Neuronal stem cell (in vitro differentiated cells): ENCODE measurements around the gene DEFB119.
"Not testable (repeated sequence)": the region's sequence is repeated elsewhere in the genome, so short reads cannot be mapped to it uniquely, and the experiment has no call there.

ENCODE experiments used
- DNase-seq: peaks from one replicate; pipeline ENCODE4 v3.0.0-alpha.2; 2013; ENCODE audit warnings: low spot score
- H2AFZ ChIP-seq: one replicate; pipeline ENCODE4 v1.6.1; 2013; ENCODE audit warnings: mild to moderate bottlenecking, low read length, inconsistent platforms
- H2AK5ac ChIP-seq: 2 replicates; pipeline ENCODE4 v1.6.1; 2013; ENCODE audit warnings: low read depth, mild to moderate bottlenecking, inconsistent platforms, low read length, moderate library complexity, mixed read lengths
- H2BK120ac ChIP-seq: 2 replicates; pipeline ENCODE4 v1.6.1; 2013; ENCODE audit warnings: low read depth, mild to moderate bottlenecking, inconsistent platforms, low read length, moderate library complexity, mixed read lengths
- H2BK12ac ChIP-seq: one replicate; pipeline ENCODE4 v1.6.1; 2013; ENCODE audit warnings: low read length, inconsistent platforms
- H2BK15ac ChIP-seq: 2 replicates; pipeline ENCODE4 v1.6.1; 2013; ENCODE audit warnings: mild to moderate bottlenecking, low read length, inconsistent platforms, mixed read lengths
- H2BK5ac ChIP-seq: one replicate; pipeline ENCODE4 v1.6.1; 2013; ENCODE audit warnings: inconsistent platforms, mild to moderate bottlenecking, low read length, moderate library complexity
- H3K14ac ChIP-seq: one replicate; pipeline ENCODE4 v1.6.1; 2013; ENCODE audit warnings: low read length, inconsistent platforms
- H3K18ac ChIP-seq: 2 replicates; pipeline ENCODE4 v1.6.1; 2013; ENCODE audit warnings: low read length, inconsistent platforms
- H3K23ac ChIP-seq: 2 replicates; pipeline ENCODE4 v1.6.1; 2013; ENCODE audit warnings: low read depth, mild to moderate bottlenecking, mixed read lengths, low read length, inconsistent platforms; ENCODE audit not compliant: poor library complexity
- H3K27ac ChIP-seq: replicated peaks from 3 replicates; pipeline ENCODE4 v1.5.1; 2013; ENCODE audit warnings: low read length, inconsistent platforms
- H3K27me3 ChIP-seq, 3 experiments: 2 replicates each; pipeline ENCODE4 v1.6.1; 2013; ENCODE audit warnings: low read length in 3 of 3, mild to moderate bottlenecking in 2 of 3, inconsistent platforms in 1 of 3, low read depth in 1 of 3, mixed read lengths in 1 of 3, moderate library complexity in 1 of 3; ENCODE audit not compliant: control insufficient read depth in 3 of 3, insufficient read depth in 3 of 3
- H3K36me3 ChIP-seq, 2 donors: replicated peaks in 1 of 2; 2 replicates each; pipeline ENCODE4 v1.6.1; 2013; ENCODE audit warnings: low read length in 2 of 2; ENCODE audit not compliant: control insufficient read depth in 2 of 2, insufficient read depth in 2 of 2
- H3K4ac ChIP-seq: 2 replicates; pipeline ENCODE4 v1.6.1; 2013; ENCODE audit warnings: inconsistent platforms, mild to moderate bottlenecking, low read length, moderate library complexity
- H3K4me1 ChIP-seq, 2 donors: 1 replicate in 1 of 2; 2 replicates in 1 of 2; pipeline ENCODE4 v1.6.1; 2013; ENCODE audit warnings: low read length in 2 of 2, low read depth in 1 of 2; ENCODE audit not compliant: control insufficient read depth in 2 of 2, insufficient read depth in 1 of 2
- H3K4me2 ChIP-seq: one replicate; pipeline ENCODE4 v1.6.1; 2013; ENCODE audit warnings: mild to moderate bottlenecking, low read length, inconsistent platforms; ENCODE audit not compliant: insufficient read depth, poor library complexity, severe bottlenecking
- H3K4me3 ChIP-seq, 2 donors: 2 replicates each; pipeline ENCODE4 v1.5.1; 2013; ENCODE audit warnings: low read length in 2 of 2, mild to moderate bottlenecking in 2 of 2, inconsistent platforms in 1 of 2, moderate library complexity in 1 of 2
- H3K79me1 ChIP-seq: one replicate; pipeline ENCODE4 v1.6.1; 2013; ENCODE audit warnings: low read depth, mild to moderate bottlenecking, inconsistent platforms, low read length, moderate library complexity
- H3K9ac ChIP-seq: one replicate; pipeline ENCODE4 v1.6.1; 2013; ENCODE audit warnings: mild to moderate bottlenecking, low read depth, low read length, inconsistent platforms; ENCODE audit not compliant: poor library complexity
- H3K9me3 ChIP-seq, 2 donors: replicated peaks in 1 of 2; 2 replicates each; pipeline versions ENCODE3 to v1.6.1; 2013; ENCODE audit warnings: low read length in 2 of 2, mild to moderate bottlenecking in 2 of 2, inconsistent platforms in 1 of 2, low read depth in 1 of 2, mixed read lengths in 1 of 2, moderate library complexity in 1 of 2; ENCODE audit not compliant: control insufficient read depth in 2 of 2, insufficient read depth in 1 of 2
- H4K8ac ChIP-seq: one replicate; pipeline ENCODE4 v1.6.1; 2013; ENCODE audit warnings: low read depth, mild to moderate bottlenecking, inconsistent platforms, low read length, moderate library complexity
- H4K91ac ChIP-seq: one replicate; pipeline ENCODE4 v1.6.1; 2013; ENCODE audit warnings: low read length, low read depth, mild to moderate bottlenecking, inconsistent platforms; ENCODE audit not compliant: poor library complexity
- WGBS, 2 donors: extraction: QIAGEN DNeasy Blood & Tissue Kit; methylation state at CpG; one replicate each; pipeline ENCODE4 v1.1.7; 2013; ENCODE audit warnings: missing lambda C conversion rate in 2 of 2, mixed read lengths in 1 of 2; ENCODE audit not compliant: insufficient read length in 2 of 2, insufficient replicate concordance in 1 of 2; ENCODE audit errors: extremely low coverage in 2 of 2; 5-methylcytosine and 5-hydroxymethylcytosine counted together

Gene DEFB119

DNA sequence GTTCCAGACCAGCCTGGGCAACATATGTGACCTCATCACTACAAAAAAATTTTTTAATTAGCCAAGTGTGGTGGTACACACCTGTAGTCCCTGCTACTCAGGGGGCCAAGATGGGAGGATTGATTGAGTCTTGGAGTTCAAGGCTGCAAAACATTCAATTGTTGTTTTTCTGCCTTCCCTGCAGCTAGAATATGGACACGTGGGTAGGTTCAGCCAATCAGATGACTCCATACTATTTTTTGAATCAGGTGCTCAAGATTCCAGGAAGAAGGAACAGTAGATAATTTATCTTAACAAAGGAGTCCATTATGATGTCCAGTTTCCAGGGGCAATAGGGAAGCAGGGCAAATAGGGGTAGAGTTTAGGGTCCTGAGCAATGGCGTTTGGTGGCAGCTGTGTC lies 2.4 kb upstream of the DEFB119 start:
- Histone ChIP-seq H3K79me1 (no peaks in the 10 kb centered on the region), H3K4me1 (no peaks in the 10 kb centered on the region), H2AFZ (no peak overlapping the region), H3K27me3 (peaks cover 0 to 4% (median 0%) of the 10 kb centered on the region in 3 experiments), H3K18ac (no peak overlapping the region), H2AK5ac (no peak overlapping the region), H2BK12ac (no peak overlapping the region), H3K9me3 (peaks cover 0 to 33% of the 10 kb centered on the region in 2 donors), H4K91ac (no peak overlapping the region), H3K4me2 (no peak overlapping the region), H3K36me3 (no peaks in the 10 kb centered on the region), H3K9ac (no peak overlapping the region), H2BK15ac (no peak overlapping the region), H3K4me3 (no peak overlapping the region), H3K23ac (no peak overlapping the region), H3K14ac (no peak overlapping the region), H2BK120ac (no peak overlapping the region), H3K27ac (no peak overlapping the region), H4K8ac (no peak overlapping the region), H3K4ac (no peak overlapping the region), H2BK5ac (no peak overlapping the region)
- no CpG with 5 or more reads among the region's 2 CpGs for WGBS, 2 donors
- DNase-seq, result no peak

DNA sequence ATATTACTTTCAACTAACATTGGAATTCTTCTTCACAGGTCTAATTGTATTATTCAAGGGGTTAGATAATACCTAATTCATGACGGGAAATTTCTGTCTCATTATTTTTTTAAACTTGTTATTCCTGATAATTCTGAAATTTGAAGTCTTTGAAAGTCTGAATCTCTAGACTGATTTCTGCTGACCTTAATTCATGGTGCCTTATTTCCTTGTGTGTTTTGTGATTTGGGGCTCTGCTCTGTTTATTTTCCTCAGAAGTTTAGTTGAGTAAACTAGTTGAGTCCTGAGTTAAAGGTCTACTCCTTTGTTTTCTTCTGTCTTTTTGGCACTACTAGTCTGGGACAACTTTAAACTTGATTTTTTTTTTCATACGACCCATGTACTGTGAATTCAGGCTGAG lies 16.0 kb downstream of the DEFB119 start:
- no CpG with 5 or more reads among the region's 2 CpGs for WGBS, 2 donors
- H3K14ac ChIP-seq, result no peak overlapping the region
- H2BK120ac ChIP-seq, result no peak overlapping the region
- no peak overlapping the region for H3K23ac ChIP-seq
- H3K18ac ChIP-seq, result no peak overlapping the region
- no peak overlapping the region for H2AK5ac ChIP-seq
- no peak overlapping the region for H2BK12ac ChIP-seq
- H3K4me1 ChIP-seq, result no peaks in the 10 kb centered on the region
- no peaks in the 10 kb centered on the region for H3K36me3 ChIP-seq
- H3K79me1 ChIP-seq, result no peaks in the 10 kb centered on the region
- no peak overlapping the region for H3K9ac ChIP-seq
- no peak overlapping the region for H3K4ac ChIP-seq
- no peak overlapping the region for H4K8ac ChIP-seq
- H3K4me3 ChIP-seq, result no peak overlapping the region
- peaks cover 0 to 21% of the 10 kb centered on the region in 2 donors for H3K9me3 ChIP-seq
- no peak overlapping the region for H2AFZ ChIP-seq
- H4K91ac ChIP-seq, result no peak overlapping the region
- no peak for DNase-seq
- no peak overlapping the region for H2BK15ac ChIP-seq
- peaks cover 0 to 20% (median 0%) of the 10 kb centered on the region in 3 experiments for H3K27me3 ChIP-seq
- no peak overlapping the region for H3K4me2 ChIP-seq
- no peak overlapping the region for H3K27ac ChIP-seq
- no peak overlapping the region for H2BK5ac ChIP-seq

DNA sequence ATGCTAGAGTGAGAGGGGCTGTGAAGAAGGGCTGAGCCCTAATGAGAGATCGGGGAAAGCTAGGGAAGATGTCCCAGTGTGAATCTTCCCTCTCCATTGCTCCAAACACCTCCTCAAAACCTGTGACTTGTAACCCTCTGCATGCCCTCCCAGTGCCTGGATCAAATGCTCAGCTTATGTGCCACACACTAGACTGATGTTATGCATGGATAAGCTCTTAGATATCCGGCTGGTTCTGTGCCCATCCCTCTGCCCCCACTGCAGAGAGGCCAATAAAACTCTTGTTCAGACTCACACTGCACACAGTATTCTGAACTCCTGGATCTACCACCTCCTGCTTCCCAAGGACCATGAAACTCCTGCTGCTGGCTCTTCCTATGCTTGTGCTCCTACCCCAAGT lies 22.1 kb downstream of the DEFB119 start, which contains the start of gene DEFB118:
TSS of gene DEFB118 (plus strand) at position 301 of the 400 bp plus-strand sequence. CDS start at position 351, 50 bp downstream.
- no peak within 1 kb of the TSS for H2BK12ac ChIP-seq
- no peaks in the 10 kb centered on the region for H3K4me1 ChIP-seq
- H3K9ac ChIP-seq, result no peak within 1 kb of the TSS
- no peak within 1 kb of the TSS for H2AK5ac ChIP-seq
- H2AFZ ChIP-seq, result no peak within 1 kb of the TSS
- no peak within 1 kb of the TSS for H3K18ac ChIP-seq
- H3K14ac ChIP-seq, result no peak within 1 kb of the TSS
- no peak within 1 kb of the TSS for H3K27ac ChIP-seq
- H2BK120ac ChIP-seq, result no peak within 1 kb of the TSS
- peaks cover 0 to 25% of the 10 kb centered on the region in 2 donors for H3K9me3 ChIP-seq
- H3K36me3 ChIP-seq, result no peaks in the 10 kb centered on the region
- H3K4ac ChIP-seq, result no peak within 1 kb of the TSS
- H3K23ac ChIP-seq, result no peak within 1 kb of the TSS
- DNase-seq, result no peak
- H3K4me2 ChIP-seq, result no peak within 1 kb of the TSS
- H4K8ac ChIP-seq, result no peak within 1 kb of the TSS
- H3K79me1 ChIP-seq, result no peaks in the 10 kb centered on the region
- H4K91ac ChIP-seq, result no peak within 1 kb of the TSS
- no peak within 1 kb of the TSS for H2BK5ac ChIP-seq
- no peaks in the 10 kb centered on the region for H3K27me3 ChIP-seq
- no peak within 1 kb of the TSS for H3K4me3 ChIP-seq
- H2BK15ac ChIP-seq, result no peak within 1 kb of the TSS
- no CpG with 5 or more reads among the region's 2 CpGs for WGBS, 2 donors

DNA sequence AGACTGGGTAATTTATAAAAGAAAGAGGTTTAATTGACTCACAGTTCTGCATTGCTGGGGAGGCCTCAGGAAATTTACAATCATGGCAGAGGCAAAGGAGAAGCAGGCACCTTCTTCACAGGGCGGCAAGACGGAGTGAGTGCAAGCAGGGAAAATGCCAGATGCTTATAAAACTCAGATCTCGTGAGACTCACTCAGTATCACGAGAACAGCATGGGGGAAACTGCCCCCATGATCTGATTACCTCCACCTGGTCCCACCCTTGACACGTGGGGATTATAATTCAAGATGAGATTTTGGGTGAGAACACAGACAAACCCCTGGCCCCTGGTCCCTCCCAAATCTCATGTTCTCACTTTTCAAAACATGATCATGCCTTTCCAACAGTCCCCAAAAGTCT lies 26.1 kb downstream of the DEFB119 start:
- H3K18ac ChIP-seq, H3K27ac ChIP-seq, H2AFZ ChIP-seq, H3K4me3 ChIP-seq, H3K23ac ChIP-seq, H4K91ac ChIP-seq, H2AK5ac ChIP-seq, H3K27me3 ChIP-seq, H3K4ac ChIP-seq, H3K79me1 ChIP-seq, H2BK120ac ChIP-seq, H3K4me1 ChIP-seq, H4K8ac ChIP-seq, DNase-seq, H3K36me3 ChIP-seq, H3K14ac ChIP-seq, H3K4me2 ChIP-seq, H3K9ac ChIP-seq, H2BK15ac ChIP-seq, H2BK5ac ChIP-seq, H2BK12ac ChIP-seq: not testable (repeated sequence)
- no CpG with 5 or more reads among the region's 5 CpGs for WGBS, 2 donors
- peaks cover 0 to 20% of the 10 kb centered on the region in 2 donors for H3K9me3 ChIP-seq
